ENCODE data around the gene HPDL.

The HPDL gene

GRCh38 chr1:45322486-45323040, 4.1 kb upstream of the HPDL start:
- in situ Hi-C loops (cut with HindIII; ENCODE audit: low sequenced_read_pairs): no loop called here

DNA sequence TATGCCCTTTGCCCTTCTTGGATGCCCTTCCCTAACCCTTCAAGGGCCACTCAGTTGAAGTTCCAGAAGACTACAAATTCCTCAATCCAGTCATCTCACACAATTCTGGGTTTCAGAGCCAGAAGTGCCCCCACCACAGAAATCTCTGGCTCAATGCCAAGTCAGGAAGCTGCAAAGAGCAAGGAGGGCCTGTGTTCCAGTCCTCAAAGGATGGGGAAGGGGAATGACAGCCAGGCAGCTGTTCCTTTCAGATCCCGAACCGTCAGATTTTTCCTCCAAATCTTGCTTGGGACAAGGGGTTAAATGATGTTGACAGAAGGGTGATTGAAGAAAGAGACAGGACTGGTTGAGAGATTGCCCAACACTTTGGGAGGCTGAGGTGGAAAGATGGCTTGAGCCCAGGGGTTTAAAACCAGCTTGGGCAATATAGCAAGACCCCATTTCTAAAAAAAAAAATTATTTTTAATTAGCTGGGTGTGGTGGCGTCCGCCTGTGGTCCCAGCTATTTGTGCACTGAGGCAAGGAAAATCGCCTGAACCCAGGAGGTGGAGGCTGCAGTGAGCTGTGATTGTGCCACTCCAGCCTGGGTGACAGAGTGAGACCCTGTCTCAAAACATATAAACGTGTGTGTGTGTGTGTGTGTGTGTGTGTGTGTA, 716 bp upstream of the HPDL start:
- in situ Hi-C loops (cut with HindIII; ENCODE audit: low sequenced_read_pairs): no loop called here

- in situ Hi-C loops (cut with HindIII; ENCODE audit: low sequenced_read_pairs): no loop called here
These were observed 1.2 kb downstream of the HPDL start for GRCh38 chr1:45327644-45328515.

- in situ Hi-C loops (cut with HindIII; ENCODE audit: low sequenced_read_pairs): no loop called here
These were observed 2.0 kb downstream of the HPDL start for GRCh38 chr1:45328680-45329079.

DNA sequence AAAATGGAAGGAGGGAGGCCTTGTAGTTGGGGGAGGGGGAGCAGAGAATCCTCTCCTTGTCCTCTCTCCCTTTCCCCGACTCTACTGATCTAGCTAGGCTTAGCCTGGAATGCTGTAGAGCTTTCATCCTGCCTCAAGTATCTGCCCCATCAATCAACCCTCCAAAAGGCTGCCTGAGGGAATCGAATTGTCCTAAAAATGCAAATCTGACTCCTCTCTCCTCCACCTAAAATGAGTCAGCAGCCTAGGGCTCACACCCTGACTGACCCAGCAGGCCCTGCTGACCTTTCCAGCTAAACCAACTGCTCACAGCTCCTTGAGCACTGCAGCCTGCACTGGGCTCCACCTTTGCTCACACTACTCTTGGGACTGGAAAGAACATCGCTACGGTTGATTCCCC, 2.8 kb downstream of the HPDL start:
- in situ Hi-C loops (cut with HindIII; ENCODE audit: low sequenced_read_pairs): no loop called here

DNA sequence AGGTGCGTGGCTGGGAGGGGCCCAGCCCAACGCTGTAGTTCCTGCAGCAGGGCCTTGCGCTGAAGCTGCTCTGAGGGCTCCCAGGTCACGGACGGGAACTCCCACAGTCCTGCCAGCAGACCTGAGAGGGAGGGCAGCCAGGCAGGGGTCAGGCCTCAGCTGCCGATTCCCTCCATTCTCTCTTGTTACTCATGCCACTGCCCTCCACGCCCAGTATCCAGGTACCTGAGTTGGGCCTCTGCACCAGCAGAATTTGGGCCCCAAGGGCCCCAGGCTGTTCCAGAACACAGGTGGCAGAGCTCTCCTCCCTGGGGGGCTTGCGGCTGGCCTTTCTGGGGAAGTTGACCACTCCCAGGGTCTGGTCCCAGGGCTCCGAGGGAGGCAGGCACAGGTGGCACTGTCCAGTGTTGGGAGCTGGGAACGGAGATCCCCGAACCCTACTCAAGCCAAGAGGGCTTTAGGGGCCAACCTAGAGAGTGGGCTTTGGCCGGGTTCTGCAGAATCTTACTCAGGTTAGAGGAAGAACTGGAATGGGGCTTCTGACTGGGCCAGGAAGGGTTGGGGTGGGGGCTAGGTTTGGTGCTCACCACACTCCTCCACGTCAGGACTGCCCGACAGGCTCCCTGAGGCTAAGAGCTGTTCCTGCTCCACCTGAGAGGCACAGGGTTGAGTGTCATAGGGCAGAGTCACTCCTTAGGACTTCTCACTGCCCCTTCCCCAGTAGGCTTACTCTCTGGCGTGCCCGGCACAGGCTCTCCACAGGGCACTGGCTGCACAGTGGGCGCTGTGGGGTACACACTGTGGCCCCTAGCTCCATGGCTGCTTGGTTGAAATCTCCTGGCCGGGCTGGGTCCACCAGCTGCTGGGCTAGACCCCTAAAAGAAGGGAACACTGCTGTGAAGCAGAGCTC, 5.0 kb downstream of the HPDL start:
- in situ Hi-C loops (cut with HindIII; ENCODE audit: low sequenced_read_pairs): no loop called here

DNA sequence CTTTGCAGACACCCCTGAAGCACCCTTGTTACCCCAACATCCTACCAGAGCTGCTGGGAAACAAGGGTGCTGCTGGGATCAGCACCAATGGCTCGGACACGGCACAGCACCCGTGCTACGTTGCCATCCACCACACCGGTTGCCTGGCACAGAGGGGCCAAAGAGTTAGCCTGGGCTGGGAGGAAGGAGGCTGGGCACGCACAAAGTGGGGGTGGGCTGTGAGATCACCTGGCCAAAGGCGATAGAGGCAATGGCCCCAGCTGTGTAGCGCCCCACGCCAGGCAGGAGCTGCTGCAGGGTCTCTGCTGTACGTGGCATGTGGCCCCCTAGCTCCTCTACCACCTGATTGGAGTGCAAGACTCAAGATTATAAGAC, 5.6 kb downstream of the HPDL start:
- in situ Hi-C loops (cut with HindIII; ENCODE audit: low sequenced_read_pairs): no loop called here

GRCh38 chr1:45334308-45335245, 7.9 kb downstream of the HPDL start:
- in situ Hi-C loops (cut with HindIII; ENCODE audit: low sequenced_read_pairs): no loop called here

- in situ Hi-C loops (cut with HindIII; ENCODE audit: low sequenced_read_pairs): no loop called here
These were observed 9.2 kb downstream of the HPDL start for GRCh38 chr1:45335855-45336324.

DNA sequence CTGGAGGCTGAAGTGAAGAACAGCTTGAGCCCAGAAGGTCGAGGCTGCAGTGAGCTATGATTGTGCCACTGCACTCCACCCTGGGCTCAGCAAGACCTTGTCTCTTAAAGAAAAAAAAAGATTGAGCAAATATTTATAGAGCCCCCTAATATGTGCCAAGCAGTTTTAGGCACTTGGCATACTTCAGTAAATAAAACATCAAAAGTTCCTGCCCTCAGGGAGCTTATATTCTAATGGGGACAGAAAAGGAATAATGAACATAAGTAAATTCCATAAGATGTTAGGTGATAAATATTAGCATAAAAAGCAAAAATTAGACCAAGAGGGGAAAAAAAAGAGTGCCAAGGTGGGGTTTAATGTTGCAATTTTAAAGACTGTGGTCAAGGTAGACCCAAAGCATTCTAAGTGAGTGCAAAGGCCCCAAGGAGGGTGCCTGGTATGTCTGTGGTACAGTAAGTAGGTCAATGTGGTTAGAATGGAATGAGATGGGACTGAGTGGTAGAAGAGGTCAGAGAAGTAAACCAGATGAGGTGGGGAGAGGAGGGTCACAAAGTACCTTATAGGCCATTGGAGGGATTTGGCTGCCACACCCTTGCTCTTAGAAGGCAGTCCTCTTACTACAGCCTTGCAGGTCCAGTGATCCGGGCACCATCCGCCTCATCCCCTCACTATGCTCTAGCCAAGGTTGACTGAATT, 11.1 kb downstream of the HPDL start:
- in situ Hi-C loops (cut with HindIII; ENCODE audit: low sequenced_read_pairs): no loop called here

GRCh38 chr1:45339789-45340558, 13.3 kb downstream of the HPDL start, which contains the start of the genes MUTYH and TOE1:
TSS of gene MUTYH (minus strand) at chr1:45340440. CDS start at chr1:45334505, 5,935 bp downstream.
TSS of gene TOE1 (plus strand) at chr1:45340170. CDS start at chr1:45340253, 83 bp downstream.
- in situ Hi-C loops (cut with HindIII; ENCODE audit: low sequenced_read_pairs): no loop called here

- in situ Hi-C loops (cut with HindIII; ENCODE audit: low sequenced_read_pairs): no loop called here
These were observed 14.2 kb downstream of the HPDL start for GRCh38 chr1:45340816-45341466.

DNA sequence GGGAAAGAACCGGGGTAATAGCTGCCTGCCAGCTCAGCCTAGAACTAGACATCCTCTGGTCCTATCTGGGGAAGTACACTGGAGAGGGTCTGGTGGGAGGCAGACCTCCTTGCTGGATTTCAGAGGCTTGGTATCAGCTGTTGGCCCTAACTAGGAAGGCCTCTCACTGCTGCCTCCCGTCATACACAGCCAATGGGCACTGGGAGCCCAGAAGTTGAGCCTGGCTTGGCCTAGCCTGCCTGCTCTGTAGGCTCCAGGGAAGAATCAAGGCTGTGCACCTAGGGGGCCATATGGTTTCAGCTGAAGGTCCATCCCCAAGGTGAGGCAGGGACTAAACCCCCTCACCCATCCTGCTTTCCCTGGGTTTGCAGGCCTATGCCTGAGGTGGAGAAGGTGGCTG, 17.8 kb downstream of the HPDL start:
- in situ Hi-C loops (cut with HindIII; ENCODE audit: low sequenced_read_pairs): no loop called here

- in situ Hi-C loops (cut with HindIII; ENCODE audit: low sequenced_read_pairs): no loop called here
These were observed 18.3 kb downstream of the HPDL start for GRCh38 chr1:45345014-45345413.

- in situ Hi-C loops (cut with HindIII; ENCODE audit: low sequenced_read_pairs): no loop called here
These were observed 19.8 kb downstream of the HPDL start for GRCh38 chr1:45346473-45346872.

GRCh38 chr1:45348020-45348419, 21.3 kb downstream of the HPDL start:
- in situ Hi-C loops (cut with HindIII; ENCODE audit: low sequenced_read_pairs): no loop called here

DNA sequence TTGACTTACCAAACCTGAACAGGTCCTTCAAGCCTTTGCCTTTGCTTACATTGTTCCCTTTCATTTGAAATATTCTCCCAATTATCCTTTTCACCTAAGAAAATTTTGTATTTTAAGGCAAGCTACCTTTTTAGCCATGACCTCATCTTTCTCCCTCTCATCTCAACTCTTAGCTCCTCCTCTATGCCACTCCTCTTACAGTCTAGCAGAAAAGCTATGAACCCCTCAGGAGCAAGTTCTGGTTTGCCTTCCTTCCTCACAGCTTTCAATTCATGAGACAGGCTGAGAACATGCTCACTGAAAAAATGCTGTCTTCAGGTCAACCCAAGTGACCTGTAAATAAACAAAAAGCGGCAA, 21.9 kb downstream of the HPDL start:
- in situ Hi-C loops (cut with HindIII; ENCODE audit: low sequenced_read_pairs): no loop called here

Data from DLD1 (cell line).